ENCODE data around the gene VDR. TPM values are rescaled to one million over a fixed set of nuclear protein-coding genes. Genes with fewer than 3 reads are reported as not detected.

The VDR gene
- total RNA-seq, 2 donors from 2014 or later, result 1.3 to 3.1 TPM

DNA sequence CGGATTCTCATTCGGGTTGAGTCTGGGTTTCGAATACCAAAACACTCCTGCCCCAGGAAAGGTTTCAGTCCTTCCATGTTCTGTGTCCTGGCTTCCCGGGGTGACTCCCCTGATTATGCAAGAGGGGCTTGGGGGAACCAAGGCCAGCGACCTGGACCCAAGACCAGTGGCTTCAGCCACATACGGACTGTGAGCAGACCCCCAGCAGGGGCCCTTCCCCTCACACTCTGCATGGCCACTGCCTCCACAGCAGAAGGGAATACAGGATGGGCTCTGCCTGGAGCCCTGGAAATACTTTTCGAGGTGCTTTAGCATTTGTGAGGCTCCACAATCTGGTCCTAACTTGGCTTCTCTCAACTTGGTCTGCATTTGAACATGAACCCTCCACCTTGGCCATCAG lies 104.2 kb downstream of the VDR start:
- WGBS, 2 donors, result 80 to 86% methylated on average over 7 of the region's 7 CpGs
- DNase-seq, result no peak
- no peaks in the 10 kb centered on the region for H3K9me3 ChIP-seq
- intact Hi-C loops (cut with DNase I), result no loop called here
- H3K4me1 ChIP-seq, result peaks cover 63% of the 10 kb centered on the region
- H3K36me3 ChIP-seq (replicated peaks in 1 of 2; ENCODE audit: insufficient read depth in 1 of 2, low read depth in 2 of 2), result no peaks in the 10 kb centered on the region
- peak overlapping the region in 3 of 4 donors; percentile 17 to 80 (median 75) for H3K27ac ChIP-seq
- H3K27me3 ChIP-seq, result no peaks in the 10 kb centered on the region
- no peak for TF ChIP-seq POLR2A (IDR thresholded peaks at IDR 0.05)
- TF ChIP-seq, protein P1, sequence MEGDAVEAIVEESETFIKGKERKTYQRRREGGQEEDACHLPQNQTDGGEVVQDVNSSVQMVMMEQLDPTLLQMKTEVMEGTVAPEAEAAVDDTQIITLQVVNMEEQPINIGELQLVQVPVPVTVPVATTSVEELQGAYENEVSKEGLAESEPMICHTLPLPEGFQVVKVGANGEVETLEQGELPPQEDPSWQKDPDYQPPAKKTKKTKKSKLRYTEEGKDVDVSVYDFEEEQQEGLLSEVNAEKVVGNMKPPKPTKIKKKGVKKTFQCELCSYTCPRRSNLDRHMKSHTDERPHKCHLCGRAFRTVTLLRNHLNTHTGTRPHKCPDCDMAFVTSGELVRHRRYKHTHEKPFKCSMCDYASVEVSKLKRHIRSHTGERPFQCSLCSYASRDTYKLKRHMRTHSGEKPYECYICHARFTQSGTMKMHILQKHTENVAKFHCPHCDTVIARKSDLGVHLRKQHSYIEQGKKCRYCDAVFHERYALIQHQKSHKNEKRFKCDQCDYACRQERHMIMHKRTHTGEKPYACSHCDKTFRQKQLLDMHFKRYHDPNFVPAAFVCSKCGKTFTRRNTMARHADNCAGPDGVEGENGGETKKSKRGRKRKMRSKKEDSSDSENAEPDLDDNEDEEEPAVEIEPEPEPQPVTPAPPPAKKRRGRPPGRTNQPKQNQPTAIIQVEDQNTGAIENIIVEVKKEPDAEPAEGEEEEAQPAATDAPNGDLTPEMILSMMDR (IDR thresholded peaks at IDR 0.05), result no peak
- no peak for ATAC-seq
- H3K4me3 ChIP-seq, result no peak overlapping the region

DNA sequence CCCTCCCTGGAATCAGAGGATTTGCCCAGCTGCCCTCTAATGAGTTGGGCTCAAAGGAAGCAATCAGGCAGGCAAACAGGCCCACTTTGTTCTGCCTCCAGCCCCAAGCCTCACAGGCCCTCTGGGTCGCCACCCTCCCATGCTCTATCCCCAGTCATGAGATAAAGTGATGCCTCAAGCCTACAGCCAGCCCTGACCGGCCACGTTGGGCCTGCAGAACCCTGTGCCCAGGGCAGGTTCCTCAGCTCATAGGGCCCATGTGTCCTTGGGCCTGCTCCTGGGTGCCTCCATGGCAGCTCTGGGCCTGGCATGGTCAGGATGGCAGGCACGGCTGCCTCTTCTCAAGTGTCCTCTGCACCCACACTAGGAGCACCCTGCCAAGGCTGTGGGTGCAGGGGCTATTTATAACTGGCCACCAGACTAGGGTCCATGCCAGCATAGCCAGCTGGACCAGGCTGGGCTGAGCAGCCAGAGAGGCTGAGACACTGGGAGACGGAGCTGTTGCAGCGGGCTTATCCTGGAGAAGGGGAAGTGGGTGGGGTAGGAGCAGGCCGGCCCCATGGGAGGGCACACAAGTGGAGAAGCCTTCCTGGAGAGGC lies 105.3 kb downstream of the VDR start:
- Histone ChIP-seq H3K27me3 (no peaks in the 10 kb centered on the region), H3K36me3 (replicated peaks in 1 of 2; ENCODE audit: insufficient read depth in 1 of 2, low read depth in 2 of 2) (no peaks in the 10 kb centered on the region), H3K4me3 (no peak overlapping the region), H3K9me3 (no peaks in the 10 kb centered on the region), H3K27ac (no peak overlapping the region), H3K4me1 (peaks cover 52% of the 10 kb centered on the region)
- intact Hi-C loops (cut with DNase I), result loop anchor here (5.0 kb wide), 1 partner anchor 43 kb away; no protein-coding TSS in a partner anchor
- 79 to 88% methylated on average over 3 to 6 of the region's 7 CpGs for WGBS, 2 donors
- ATAC-seq (no peak), DNase-seq (no peak)
- TF ChIP-seq, protein P1 (IDR thresholded peaks at IDR 0.05), result no peak
- TF ChIP-seq POLR2A (IDR thresholded peaks at IDR 0.05), result no peak

DNA sequence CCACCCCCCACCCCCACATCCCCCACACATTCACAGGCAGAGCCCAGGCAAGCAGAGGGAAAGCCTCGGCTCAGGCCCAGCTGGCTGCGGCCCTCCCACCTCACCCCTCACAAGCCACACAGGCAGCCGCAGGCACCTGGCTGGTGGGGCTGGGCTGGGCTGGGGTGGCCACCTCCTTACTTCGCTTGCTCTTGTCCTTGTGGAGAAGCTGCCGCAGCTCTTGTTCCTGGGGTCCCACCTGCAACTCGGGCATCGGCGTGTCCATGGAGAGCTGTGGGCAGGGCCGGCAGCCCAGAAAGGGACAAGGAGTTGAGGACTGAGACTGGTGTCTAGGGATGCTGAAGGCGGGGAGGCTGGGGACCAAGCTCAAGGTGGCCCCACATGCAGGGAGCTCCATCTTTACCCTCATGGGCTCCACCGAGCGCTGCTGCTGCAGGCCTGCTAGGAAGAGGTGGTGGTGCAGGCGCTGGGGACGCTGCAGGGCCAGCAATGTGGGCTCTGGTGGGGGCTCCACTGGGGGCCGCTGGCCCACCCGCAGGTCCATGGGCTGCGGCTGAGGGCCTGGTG lies 106.3 kb downstream of the VDR start:
- intact Hi-C loops (cut with DNase I), result loop anchor here (5.0 kb wide), 1 partner anchor 44 kb away; no protein-coding TSS in a partner anchor
- DNase-seq, result no peak

DNA sequence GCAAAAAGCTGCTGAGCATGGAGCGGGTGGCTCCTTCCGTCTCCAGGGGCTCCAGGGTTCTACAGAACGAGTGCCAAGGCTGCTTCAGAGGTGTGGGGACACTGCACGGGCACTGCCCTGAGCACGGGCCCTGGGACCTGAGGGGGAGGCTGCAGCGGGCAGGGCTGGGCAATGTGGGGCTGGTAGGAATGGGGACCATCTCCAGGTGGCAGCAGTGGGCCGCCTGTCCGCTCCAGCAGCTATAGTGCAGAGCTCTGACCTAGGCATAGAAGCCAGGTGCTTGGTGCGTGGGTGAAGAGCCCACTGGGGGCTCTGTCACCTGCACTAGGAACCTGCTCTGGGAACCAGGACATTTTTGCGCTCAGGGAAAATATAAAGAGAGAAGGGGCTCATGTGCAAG lies 107.4 kb downstream of the VDR start:
- DNase-seq, result no peak
- no peak overlapping the region for H3K27ac ChIP-seq
- no peaks in the 10 kb centered on the region for H3K27me3 ChIP-seq
- peaks cover 32% of the 10 kb centered on the region for H3K4me1 ChIP-seq
- H3K4me3 ChIP-seq, result no peak overlapping the region
- intact Hi-C loops (cut with DNase I), result loop anchor here (5.0 kb wide), 1 partner anchor 45 kb away; no protein-coding TSS in a partner anchor
- 79 to 90% methylated on average over 4 to 10 of the region's 10 CpGs for WGBS, 2 donors
- ATAC-seq, result no peak
- no peaks in the 10 kb centered on the region for H3K9me3 ChIP-seq
- H3K36me3 ChIP-seq (replicated peaks in 1 of 2; ENCODE audit: insufficient read depth in 1 of 2, low read depth in 2 of 2), result peaks cover 0 to 2% of the 10 kb centered on the region in 2 donors
- TF ChIP-seq, protein P1 (IDR thresholded peaks at IDR 0.05), result peak in 3 of 7 experiments; percentile 23 to 35 (median 26)
- TF ChIP-seq POLR2A (IDR thresholded peaks at IDR 0.05), result no peak

More for the DNA sequence above, 106.3 kb downstream of the VDR start:
- Histone ChIP-seq H3K27ac (no peak overlapping the region), H3K27me3 (no peaks in the 10 kb centered on the region), H3K4me1 (peaks cover 42% of the 10 kb centered on the region), H3K9me3 (no peaks in the 10 kb centered on the region), H3K4me3 (no peak overlapping the region), H3K36me3 (replicated peaks in 1 of 2; ENCODE audit: insufficient read depth in 1 of 2, low read depth in 2 of 2) (peaks cover 0 to 2% of the 10 kb centered on the region in 2 donors)
- TF ChIP-seq, protein P1 (IDR thresholded peaks at IDR 0.05), result no peak
- no peak for TF ChIP-seq POLR2A (IDR thresholded peaks at IDR 0.05)
- ATAC-seq, result no peak
- WGBS, 2 donors, result 57 to 92% methylated on average over 1 to 17 of the region's 17 CpGs
